B cell (primary cell): ENCODE measurements around the gene CLRN1.

Experiments
- CTCF ChIP-seq: fragments of 200-600 bp; IDR thresholded peaks from one replicate; pipeline ENCODE4 v1.8.0; 2022; ENCODE audit warnings: antibody characterized with exemption, mild to moderate bottlenecking
- EZH2 ChIP-seq: IDR thresholded peaks from 2 replicates; pipeline ENCODE4 v1.6.1; 2012; ENCODE audit warnings: borderline replicate concordance, low read depth, mild to moderate bottlenecking, moderate library complexity, low read length; ENCODE audit not compliant: insufficient read depth, poor library complexity, severe bottlenecking

GRCh38 chr3:151015767-151016477, 43.4 kb upstream of the CLRN1 start:
- TF ChIP-seq EZH2 (no peak), CTCF (no peak)
